ENCODE results near the gene ZNF33B.

Gene ZNF33B

GRCh38 chr10:42583828-42584227 lies 54.5 kb downstream of the ZNF33B start:
- no peak for TF ChIP-seq TAF1 (IDR thresholded peaks at IDR 0.05; ENCODE audit: borderline replicate concordance, insufficient read depth, low read length)
- TF ChIP-seq, protein P1, sequence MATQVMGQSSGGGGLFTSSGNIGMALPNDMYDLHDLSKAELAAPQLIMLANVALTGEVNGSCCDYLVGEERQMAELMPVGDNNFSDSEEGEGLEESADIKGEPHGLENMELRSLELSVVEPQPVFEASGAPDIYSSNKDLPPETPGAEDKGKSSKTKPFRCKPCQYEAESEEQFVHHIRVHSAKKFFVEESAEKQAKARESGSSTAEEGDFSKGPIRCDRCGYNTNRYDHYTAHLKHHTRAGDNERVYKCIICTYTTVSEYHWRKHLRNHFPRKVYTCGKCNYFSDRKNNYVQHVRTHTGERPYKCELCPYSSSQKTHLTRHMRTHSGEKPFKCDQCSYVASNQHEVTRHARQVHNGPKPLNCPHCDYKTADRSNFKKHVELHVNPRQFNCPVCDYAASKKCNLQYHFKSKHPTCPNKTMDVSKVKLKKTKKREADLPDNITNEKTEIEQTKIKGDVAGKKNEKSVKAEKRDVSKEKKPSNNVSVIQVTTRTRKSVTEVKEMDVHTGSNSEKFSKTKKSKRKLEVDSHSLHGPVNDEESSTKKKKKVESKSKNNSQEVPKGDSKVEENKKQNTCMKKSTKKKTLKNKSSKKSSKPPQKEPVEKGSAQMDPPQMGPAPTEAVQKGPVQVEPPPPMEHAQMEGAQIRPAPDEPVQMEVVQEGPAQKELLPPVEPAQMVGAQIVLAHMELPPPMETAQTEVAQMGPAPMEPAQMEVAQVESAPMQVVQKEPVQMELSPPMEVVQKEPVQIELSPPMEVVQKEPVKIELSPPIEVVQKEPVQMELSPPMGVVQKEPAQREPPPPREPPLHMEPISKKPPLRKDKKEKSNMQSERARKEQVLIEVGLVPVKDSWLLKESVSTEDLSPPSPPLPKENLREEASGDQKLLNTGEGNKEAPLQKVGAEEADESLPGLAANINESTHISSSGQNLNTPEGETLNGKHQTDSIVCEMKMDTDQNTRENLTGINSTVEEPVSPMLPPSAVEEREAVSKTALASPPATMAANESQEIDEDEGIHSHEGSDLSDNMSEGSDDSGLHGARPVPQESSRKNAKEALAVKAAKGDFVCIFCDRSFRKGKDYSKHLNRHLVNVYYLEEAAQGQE (IDR thresholded peaks at IDR 0.05; ENCODE audit: insufficient read depth in 1 of 2, low read depth in 2 of 2, low read length in 2 of 2), result no peak
- TF ChIP-seq SIN3A (IDR thresholded peaks at IDR 0.05; ENCODE audit: borderline replicate concordance, insufficient read depth, low read length), result no peak
- no peak for TF ChIP-seq FOXP2 (optimal IDR thresholded peaks at IDR 0.05; ENCODE audit: borderline replicate concordance, extremely low read depth, extremely low read length, insufficient read depth)
- TF ChIP-seq POLR2AphosphoS5 (IDR thresholded peaks at IDR 0.05; ENCODE audit: low read depth, low read length), result no peak

DNA sequence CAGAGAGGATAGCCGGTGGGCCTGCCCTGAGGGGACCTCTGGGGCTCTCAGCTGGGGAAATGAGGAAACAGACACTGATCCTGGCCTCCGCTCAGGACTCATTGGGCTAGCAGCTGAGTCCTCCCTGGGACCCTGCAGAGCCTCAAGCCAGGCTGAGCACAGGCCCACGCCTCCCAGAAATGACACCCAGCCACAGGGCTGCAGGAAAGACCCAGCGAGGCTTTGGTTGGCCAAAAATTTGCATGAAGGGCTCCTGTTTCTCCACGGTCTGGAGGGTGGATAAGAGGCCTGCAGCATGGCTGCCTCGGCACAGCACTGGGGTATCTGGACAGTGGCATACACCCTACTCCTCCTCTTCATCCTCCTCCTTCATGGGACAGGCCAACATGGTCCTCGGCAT lies 60.4 kb downstream of the ZNF33B start:
- no peak for TF ChIP-seq FOXP2 (optimal IDR thresholded peaks at IDR 0.05; ENCODE audit: borderline replicate concordance, extremely low read depth, extremely low read length, insufficient read depth)
- TF ChIP-seq, protein P1 (IDR thresholded peaks at IDR 0.05; ENCODE audit: insufficient read depth in 1 of 2, low read depth in 2 of 2, low read length in 2 of 2), result no peak
- TF ChIP-seq TAF1 (IDR thresholded peaks at IDR 0.05; ENCODE audit: borderline replicate concordance, insufficient read depth, low read length), result no peak
- TF ChIP-seq SIN3A (IDR thresholded peaks at IDR 0.05; ENCODE audit: borderline replicate concordance, insufficient read depth, low read length), result no peak
- TF ChIP-seq POLR2AphosphoS5 (IDR thresholded peaks at IDR 0.05; ENCODE audit: low read depth, low read length), result no peak

GRCh38 chr10:42576338-42576737 lies 62.0 kb downstream of the ZNF33B start:
- TF ChIP-seq FOXP2 (optimal IDR thresholded peaks at IDR 0.05; ENCODE audit: borderline replicate concordance, extremely low read depth, extremely low read length, insufficient read depth) (no peak), SIN3A (IDR thresholded peaks at IDR 0.05; ENCODE audit: borderline replicate concordance, insufficient read depth, low read length) (no peak), POLR2AphosphoS5 (IDR thresholded peaks at IDR 0.05; ENCODE audit: low read depth, low read length) (no peak), TAF1 (IDR thresholded peaks at IDR 0.05; ENCODE audit: borderline replicate concordance, insufficient read depth, low read length) (no peak)
- TF ChIP-seq, protein P1 (IDR thresholded peaks at IDR 0.05; ENCODE audit: insufficient read depth in 1 of 2, low read depth in 2 of 2, low read length in 2 of 2), result no peak

GRCh38 chr10:42574336-42574735 lies 64.0 kb downstream of the ZNF33B start:
- TF ChIP-seq TAF1 (IDR thresholded peaks at IDR 0.05; ENCODE audit: borderline replicate concordance, insufficient read depth, low read length), result no peak
- TF ChIP-seq, protein P1 (IDR thresholded peaks at IDR 0.05; ENCODE audit: insufficient read depth in 1 of 2, low read depth in 2 of 2, low read length in 2 of 2), result no peak
- no peak for TF ChIP-seq POLR2AphosphoS5 (IDR thresholded peaks at IDR 0.05; ENCODE audit: low read depth, low read length)
- no peak for TF ChIP-seq FOXP2 (optimal IDR thresholded peaks at IDR 0.05; ENCODE audit: borderline replicate concordance, extremely low read depth, extremely low read length, insufficient read depth)

DNA sequence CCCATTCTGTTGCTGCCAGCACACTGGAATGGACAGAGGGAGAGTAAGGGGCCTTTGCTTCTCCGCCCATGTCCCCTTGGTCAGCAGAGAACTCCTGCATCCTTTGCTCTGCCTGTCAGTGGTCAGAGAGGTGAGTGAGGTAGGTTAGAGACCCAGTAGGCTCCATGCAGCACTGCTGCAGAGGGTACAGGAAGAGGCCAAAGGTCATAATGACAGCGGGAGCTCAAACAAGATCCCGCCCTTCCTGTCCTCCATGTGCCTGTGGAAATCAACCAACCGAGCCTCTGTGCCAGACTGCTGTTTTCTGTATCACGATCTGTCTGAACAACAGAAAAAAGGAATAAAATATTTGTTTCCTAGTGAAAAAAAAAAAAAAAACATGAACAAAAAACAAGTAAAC lies 81.4 kb downstream of the ZNF33B start:
- TF ChIP-seq FOXP2 (optimal IDR thresholded peaks at IDR 0.05; ENCODE audit: borderline replicate concordance, extremely low read depth, extremely low read length, insufficient read depth), result no peak
- no peak for TF ChIP-seq SIN3A (IDR thresholded peaks at IDR 0.05; ENCODE audit: borderline replicate concordance, insufficient read depth, low read length)
- no peak for TF ChIP-seq TAF1 (IDR thresholded peaks at IDR 0.05; ENCODE audit: borderline replicate concordance, insufficient read depth, low read length)
- no peak for TF ChIP-seq POLR2AphosphoS5 (IDR thresholded peaks at IDR 0.05; ENCODE audit: low read depth, low read length)
- TF ChIP-seq, protein P1 (IDR thresholded peaks at IDR 0.05; ENCODE audit: insufficient read depth in 1 of 2, low read depth in 2 of 2, low read length in 2 of 2), result no peak
